GM23338 (cell line): ENCODE results near the gene NANS. TPM values are rescaled to one million over a fixed set of nuclear protein-coding genes. Genes with fewer than 3 reads are reported as not detected.

Experiments
- ATAC-seq: fragments of 200-7000 bp; cut with Tn5 transposase; 3 replicates; pipeline ENCODE4 v1.9.1; 2020
- DNase-seq: peaks from one replicate; pipeline ENCODE4 v3.0.0-alpha.2; 2015; ENCODE audit warnings: low spot score
- H2AFZ ChIP-seq: fragments of 200-600 bp; sonication (generic); 2 replicates; pipeline ENCODE4 v1.8.0; 2016; ENCODE audit warnings: antibody characterized with exemption, mild to moderate bottlenecking, moderate library complexity
- H3F3A ChIP-seq: fragments of 200-600 bp; sonication (generic); replicated peaks from 2 replicates; pipeline ENCODE4 v1.8.0; 2017; ENCODE audit warnings: antibody characterized with exemption, mixed run types, low read depth
- H3K27ac ChIP-seq: fragments of 200-600 bp; sonication (generic); 2 replicates; pipeline ENCODE4 v1.6.1; 2016; ENCODE audit warnings: low read depth
- H3K27me3 ChIP-seq: fragments of 200-600 bp; sonication (generic); 2 replicates; pipeline ENCODE4 v1.8.0; 2016; ENCODE audit warnings: mild to moderate bottlenecking, mixed run types, moderate library complexity; ENCODE audit not compliant: insufficient read depth
- H3K36me3 ChIP-seq: fragments of 200-600 bp; sonication (generic); 2 replicates; pipeline ENCODE4 v1.8.0; 2016; ENCODE audit warnings: mild to moderate bottlenecking; ENCODE audit not compliant: insufficient read depth
- H3K4me1 ChIP-seq: fragments of 200-600 bp; sonication (generic); 2 replicates; pipeline ENCODE4 v1.8.0; 2016; ENCODE audit warnings: mild to moderate bottlenecking, moderate library complexity; ENCODE audit not compliant: insufficient read depth
- H3K4me2 ChIP-seq: fragments of 200-600 bp; sonication (generic); 2 replicates; pipeline ENCODE4 v1.7.1; 2017; ENCODE audit warnings: mixed run types
- H3K4me3 ChIP-seq: fragments of 200-600 bp; sonication (generic); 2 replicates; pipeline ENCODE4 v1.6.1; 2016; ENCODE audit warnings: mixed run types
- H3K79me2 ChIP-seq: fragments of 200-600 bp; sonication (generic); replicated peaks from 2 replicates; pipeline ENCODE4 v1.8.0; 2017; ENCODE audit warnings: mild to moderate bottlenecking; ENCODE audit not compliant: insufficient read depth
- H3K9me2 ChIP-seq: fragments of 200-600 bp; sonication (generic); 2 replicates; pipeline ENCODE4 v1.8.0; 2017; ENCODE audit not compliant: insufficient read depth
- H4K20me1 ChIP-seq: fragments of 200-600 bp; sonication (generic); replicated peaks from 2 replicates; pipeline ENCODE4 v1.8.0; 2017; ENCODE audit warnings: mild to moderate bottlenecking; ENCODE audit not compliant: insufficient read depth
- H3K27ac Mint-ChIP-seq: 2 replicates; pipeline ENCODE4 v1.8.0; 2020; ENCODE audit warnings: inconsistent platforms, mild to moderate bottlenecking, moderate library complexity, mixed read lengths
- H3K27me3 Mint-ChIP-seq: 3 replicates; pipeline ENCODE4 v1.8.0; 2022; ENCODE audit warnings: low read depth, mild to moderate bottlenecking, moderate library complexity, mixed read lengths, inconsistent platforms; ENCODE audit not compliant: insufficient read depth, poor library complexity
- H3K36me3 Mint-ChIP-seq: 3 replicates; pipeline ENCODE4 v1.8.0; 2021; ENCODE audit warnings: low read depth, mild to moderate bottlenecking, inconsistent platforms, moderate library complexity, mixed read lengths
- H3K4me1 Mint-ChIP-seq: 3 replicates; pipeline ENCODE4 v1.8.0; 2020; ENCODE audit warnings: mild to moderate bottlenecking, inconsistent platforms, mixed read lengths
- H3K4me3 Mint-ChIP-seq: 3 replicates; pipeline ENCODE4 v1.8.0; 2021; ENCODE audit warnings: moderate library complexity, mild to moderate bottlenecking, inconsistent platforms, mixed read lengths
- H3K9me3 Mint-ChIP-seq: 3 replicates; pipeline ENCODE4 v1.8.0; 2020; ENCODE audit warnings: moderate library complexity, mild to moderate bottlenecking, inconsistent platforms, mixed read lengths
- CREB1 ChIP-seq: fragments of 250-450 bp; sonication (Bioruptor Pico); IDR thresholded peaks from 2 replicates; pipeline ENCODE4 v1.5.0; 2020; ENCODE audit warnings: low read depth, mild to moderate bottlenecking, moderate library complexity
- CTCF ChIP-seq, 2 experiments: fragments of 200-600 bp in 1 of 2; sonication (generic) in 1 of 2; conservative IDR thresholded peaks; 2 replicates each; pipeline versions ENCODE4 v1.5.1 to v1.6.1; 2016 to 2017; ENCODE audit warnings: antibody characterized with exemption in 2 of 2, low read depth in 2 of 2, mild to moderate bottlenecking in 2 of 2, moderate library complexity in 1 of 2
- ETS1 ChIP-seq: IDR thresholded peaks from 2 replicates; pipeline ENCODE4 v1.6.1; 2016; ENCODE audit warnings: antibody characterized with exemption
- EZH2 ChIP-seq: fragments of 200-600 bp; sonication (generic); IDR thresholded peaks from one replicate; pipeline ENCODE4 v1.8.0; 2017; ENCODE audit warnings: antibody characterized with exemption, mild to moderate bottlenecking, low read depth; ENCODE audit not compliant: unreplicated experiment
- JUNB ChIP-seq: IDR thresholded peaks from one replicate; pipeline ENCODE4 v1.6.1; 2016; ENCODE audit warnings: antibody characterized with exemption; ENCODE audit not compliant: unreplicated experiment
- NANOG ChIP-seq: IDR thresholded peaks from 2 replicates; pipeline ENCODE4 v1.6.1; 2016; ENCODE audit warnings: antibody characterized with exemption, borderline replicate concordance
- STAT1 ChIP-seq: IDR thresholded peaks from one replicate; pipeline ENCODE4 v1.6.1; 2016; ENCODE audit warnings: antibody characterized with exemption; ENCODE audit not compliant: unreplicated experiment
- ZNF114 ChIP-seq: fragments of 250-450 bp; sonication (Bioruptor Pico); IDR thresholded peaks from 2 replicates; pipeline ENCODE4 v1.5.0; 2020; ENCODE audit warnings: mild to moderate bottlenecking, moderate library complexity
- ZNF462 ChIP-seq: fragments of 250-450 bp; sonication (Bioruptor Pico); IDR thresholded peaks from 2 replicates; pipeline ENCODE4 v1.5.0; 2020; ENCODE audit warnings: mild to moderate bottlenecking, moderate library complexity
- polyA plus RNA-seq: library from polyadenylated mRNA; unstranded; fragments of >200 nt; fragmentation: Nextera tagmentation; extraction: Ambion mirVana; gene quantifications from 2 replicates; pipeline ENCODE4 v1.2.1, GENCODE V29; 2016
- total RNA-seq: library from RNA; depleted of rRNA; stranded (reverse); fragments of >200 nt; shearing (Covaris generic); gene quantifications from 2 replicates; pipeline ENCODE4 v1.2.3, GENCODE V29; 2014

The NANS gene
- total and polyA plus RNA-seq, 2 experiments from 2014 or later: 67.3 to 77.4 TPM

GRCh38 chr9:98031169-98031568, 25.4 kb upstream of the NANS start (continued):
- TF ChIP-seq ZNF462 (CRISPR knock-in tag) (no peak), ZNF114 (CRISPR knock-in tag) (no peak), JUNB (no peak), NANOG (no peak), STAT1 (no peak), ETS1 (no peak)

GRCh38 chr9:98031935-98032334, 24.6 kb upstream of the NANS start:
- Histone ChIP-seq H3K4me3 (no peak overlapping the region), H3K27me3 (no peaks in the 10 kb centered on the region), H3K9me2 (no peaks in the 10 kb centered on the region), H3K27ac (no peak overlapping the region), H3K4me2 (no peak overlapping the region), H3F3A (no peaks in the 10 kb centered on the region), H2AFZ (no peak overlapping the region), H3K79me2 (no peaks in the 10 kb centered on the region), H3K36me3 (no peaks in the 10 kb centered on the region), H4K20me1 (no peaks in the 10 kb centered on the region), H3K4me1 (no peaks in the 10 kb centered on the region)
- no peaks in the 10 kb centered on the region for H3K4me1 Mint-ChIP-seq
- H3K27ac Mint-ChIP-seq: no peak overlapping the region
- no peak for TF ChIP-seq CREB1 (CRISPR knock-in tag)
- no peak for TF ChIP-seq CTCF (conservative IDR thresholded peaks at IDR 0.05; ENCODE audit: low read depth in 2 of 2)
- no peak for TF ChIP-seq EZH2
- peaks cover 15% of the 10 kb centered on the region for H3K27me3 Mint-ChIP-seq
- no peak for DNase-seq
- H3K36me3 Mint-ChIP-seq: no peaks in the 10 kb centered on the region
- no peak for ATAC-seq
- no peaks in the 10 kb centered on the region for H3K9me3 Mint-ChIP-seq
- H3K4me3 Mint-ChIP-seq: no peak overlapping the region
